ENCODE measurements around the gene SLC9A9.

DNA sequence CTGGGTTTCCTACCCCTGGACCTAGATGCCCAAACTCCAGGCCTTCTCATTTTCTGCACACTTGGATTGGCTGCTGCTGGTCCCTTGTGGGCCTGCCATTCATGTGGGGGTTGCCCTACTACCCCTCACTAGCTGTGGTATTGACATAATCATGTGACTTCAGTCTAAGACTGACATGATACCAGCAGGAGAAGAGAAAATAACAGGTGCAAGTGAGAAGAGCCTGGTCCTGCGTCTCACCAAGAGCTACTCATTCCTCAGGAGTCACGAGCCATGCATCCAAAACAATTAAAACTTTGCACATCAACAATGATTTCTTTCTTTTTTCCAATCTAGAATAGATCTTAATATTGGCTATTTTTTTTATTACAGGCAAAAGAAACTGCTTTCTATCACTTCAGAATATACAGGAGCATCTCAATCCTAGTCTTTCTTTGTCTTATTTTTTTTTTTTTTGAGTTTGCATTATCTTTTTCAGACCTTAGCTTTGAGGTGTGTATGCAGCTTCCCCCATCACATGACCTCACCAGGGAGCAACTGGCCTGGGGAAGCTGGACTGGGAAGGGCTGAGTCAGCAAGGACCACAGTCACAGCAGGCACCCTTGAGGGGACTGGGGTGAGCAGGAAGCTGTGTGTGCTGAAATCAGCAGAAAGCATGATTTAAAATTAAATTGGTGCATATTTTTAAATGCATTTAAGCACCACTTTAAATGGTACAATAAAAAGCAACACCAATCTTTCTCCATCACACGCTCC is 27.6 kb downstream of the SLC9A9 start:
- TF ChIP-seq CTCF (IDR thresholded peaks at IDR 0.05) (no peak), EP300 (IDR thresholded peaks at IDR 0.05) (no peak)

Data from gastroesophageal sphincter (tissue), 3 donors.